ENCODE measurements around the gene CD63.

GRCh38 chr12:55727643-55728185 is 1.1 kb downstream of the CD63 start:
- TF ChIP-seq CTCF (IDR thresholded peaks at IDR 0.05): no peak
- no peak for TF ChIP-seq POLR2A (IDR thresholded peaks at IDR 0.05)
- TF ChIP-seq POLR2AphosphoS5 (IDR thresholded peaks at IDR 0.05): peak in 2 of 3 donors; percentile 45 to 46

Measured in stomach (tissue), 4 donors.